GM18505 (cell line): ENCODE results near the gene ZNF3.

Source experiments
- ATAC-seq: cut with Tn5 transposase; IDR thresholded peaks from one replicate; pipeline ENCODE4 v1.9.1; 2021; ENCODE audit not compliant: unreplicated experiment
- POLR2A ChIP-seq: IDR thresholded peaks from 4 replicates; pipeline ENCODE4 v1.6.1; 2011; ENCODE audit warnings: borderline replicate concordance; ENCODE audit not compliant: insufficient read depth, insufficient read length; ENCODE audit errors: extremely low read depth

The ZNF3 gene

DNA sequence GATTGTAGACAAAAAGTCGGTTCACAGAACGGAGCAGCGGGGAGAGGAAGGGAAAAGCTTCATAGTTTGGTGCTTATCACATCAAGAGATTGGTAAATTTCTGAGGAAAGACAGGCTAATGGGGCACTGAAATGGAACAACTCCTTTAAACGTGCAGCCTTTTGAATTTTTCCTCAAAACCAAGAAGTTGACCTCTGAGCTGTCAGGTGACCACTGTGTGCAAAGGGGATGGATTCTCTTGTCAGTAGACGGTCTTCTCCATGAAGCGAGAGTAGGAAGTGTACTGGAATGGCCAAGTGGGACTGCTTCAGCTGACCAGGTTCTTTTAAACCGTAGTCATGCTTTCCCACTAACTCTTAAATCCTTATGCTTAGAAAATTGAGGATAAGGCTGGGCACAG lies 43.2 kb downstream of the ZNF3 start:
- ATAC-seq = no peak
- TF ChIP-seq POLR2A = no peak

DNA sequence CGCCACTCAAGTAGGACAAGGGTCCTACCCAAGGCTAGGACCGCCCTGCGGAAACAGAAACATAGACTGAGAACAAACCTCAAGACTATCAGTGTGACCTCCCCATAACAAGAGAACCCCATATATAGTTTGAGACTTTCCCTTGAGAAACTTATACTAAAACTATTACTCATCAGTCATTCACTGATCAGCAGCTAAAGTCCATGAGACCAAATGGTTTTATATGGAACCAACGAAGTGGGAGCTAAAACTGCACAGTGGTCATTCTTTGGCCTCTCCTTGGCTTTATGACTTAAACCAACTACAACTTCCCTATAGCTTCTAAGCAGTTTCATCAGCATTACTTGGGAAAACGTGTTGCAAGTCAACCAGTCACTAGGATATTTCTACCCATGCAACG lies 45.6 kb downstream of the ZNF3 start:
- no peak for TF ChIP-seq POLR2A

DNA sequence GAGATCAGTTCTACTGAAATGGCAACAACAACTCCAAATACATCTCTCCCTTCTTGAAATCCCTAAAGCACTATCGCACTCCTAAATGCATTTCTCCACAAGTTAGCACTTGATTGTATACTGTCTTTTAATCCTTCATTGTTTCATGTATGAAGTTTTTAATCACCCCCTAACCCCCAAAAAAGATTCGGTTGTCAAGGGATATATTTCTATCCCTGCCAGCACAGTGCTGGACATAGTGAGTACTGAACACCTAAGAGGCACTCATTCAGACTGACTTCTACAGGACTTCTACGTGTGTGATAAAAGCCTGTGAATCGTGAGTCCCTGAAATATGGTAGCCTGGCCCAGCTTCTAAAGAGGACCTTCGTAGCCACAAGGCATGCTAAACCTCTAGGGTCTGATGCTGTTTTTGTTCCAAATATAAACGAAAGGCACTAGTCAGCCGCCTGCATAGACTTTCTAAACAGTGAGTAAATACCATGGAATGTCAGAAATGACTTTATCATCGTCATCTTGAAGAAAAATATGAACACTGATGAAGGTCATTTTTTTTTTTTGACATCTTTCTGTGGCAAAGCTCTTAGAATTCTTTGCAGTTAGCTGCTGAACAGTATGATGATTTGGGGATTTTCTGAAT lies 46.5 kb downstream of the ZNF3 start:
- ATAC-seq = no peak
- no peak for TF ChIP-seq POLR2A

More for the DNA sequence above, 45.6 kb downstream of the ZNF3 start:
- no peak for ATAC-seq

DNA sequence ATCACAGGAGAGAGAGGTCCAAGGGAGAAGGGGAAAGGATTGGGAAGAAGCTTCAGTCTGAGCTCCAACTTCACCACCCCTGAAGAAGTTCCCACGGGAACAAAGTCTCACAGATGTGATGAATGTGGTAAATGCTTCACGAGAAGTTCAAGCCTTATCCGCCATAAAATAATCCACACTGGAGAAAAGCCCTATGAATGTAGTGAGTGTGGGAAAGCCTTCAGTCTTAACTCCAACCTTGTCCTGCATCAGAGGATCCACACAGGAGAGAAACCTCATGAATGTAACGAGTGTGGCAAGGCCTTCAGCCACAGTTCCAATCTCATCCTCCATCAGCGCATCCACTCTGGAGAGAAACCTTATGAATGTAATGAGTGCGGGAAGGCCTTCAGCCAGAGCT lies 48.0 kb downstream of the ZNF3 start:
- no peak for TF ChIP-seq POLR2A
- ATAC-seq = no peak

DNA sequence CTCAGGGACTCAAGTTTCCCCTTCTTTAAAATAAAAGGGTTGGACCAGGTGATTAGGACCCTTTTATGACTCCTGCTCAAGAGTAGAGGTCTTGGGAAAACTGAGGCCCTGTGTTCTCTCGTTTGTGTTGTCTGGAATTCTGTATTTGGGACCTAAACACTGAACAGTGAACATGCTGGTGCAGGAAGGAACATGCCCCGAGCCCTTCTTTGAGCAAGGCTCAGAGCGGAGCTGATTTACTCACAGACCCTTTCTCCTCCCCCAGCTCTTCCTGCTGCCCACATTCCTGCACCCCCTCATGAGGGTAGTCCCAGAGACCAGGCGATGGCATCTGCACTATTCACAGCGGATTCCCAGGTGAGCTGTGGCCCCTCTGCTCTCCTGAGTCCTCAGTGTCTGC lies 51.9 kb downstream of the ZNF3 start:
- ATAC-seq = no peak
- no peak for TF ChIP-seq POLR2A

DNA sequence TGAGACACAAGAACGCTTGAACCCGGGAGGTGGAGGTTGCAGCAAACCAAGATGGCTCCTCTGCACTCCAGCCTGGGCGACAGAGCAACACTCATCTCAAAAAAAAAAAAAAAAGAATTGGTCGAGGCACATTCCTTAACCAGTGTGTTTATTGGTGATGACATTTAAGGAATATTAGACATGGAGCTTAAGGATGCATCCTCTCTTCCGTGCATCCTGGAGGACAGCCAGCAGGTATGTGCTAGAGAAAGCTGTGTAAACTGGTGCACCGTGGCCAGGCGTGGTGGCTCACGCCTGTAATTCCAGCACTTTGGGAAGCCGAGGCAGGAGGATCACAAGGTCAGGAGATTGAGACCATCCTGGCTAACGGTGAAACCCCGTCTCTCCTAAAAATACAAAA lies 54.3 kb downstream of the ZNF3 start:
- no peak for TF ChIP-seq POLR2A

DNA sequence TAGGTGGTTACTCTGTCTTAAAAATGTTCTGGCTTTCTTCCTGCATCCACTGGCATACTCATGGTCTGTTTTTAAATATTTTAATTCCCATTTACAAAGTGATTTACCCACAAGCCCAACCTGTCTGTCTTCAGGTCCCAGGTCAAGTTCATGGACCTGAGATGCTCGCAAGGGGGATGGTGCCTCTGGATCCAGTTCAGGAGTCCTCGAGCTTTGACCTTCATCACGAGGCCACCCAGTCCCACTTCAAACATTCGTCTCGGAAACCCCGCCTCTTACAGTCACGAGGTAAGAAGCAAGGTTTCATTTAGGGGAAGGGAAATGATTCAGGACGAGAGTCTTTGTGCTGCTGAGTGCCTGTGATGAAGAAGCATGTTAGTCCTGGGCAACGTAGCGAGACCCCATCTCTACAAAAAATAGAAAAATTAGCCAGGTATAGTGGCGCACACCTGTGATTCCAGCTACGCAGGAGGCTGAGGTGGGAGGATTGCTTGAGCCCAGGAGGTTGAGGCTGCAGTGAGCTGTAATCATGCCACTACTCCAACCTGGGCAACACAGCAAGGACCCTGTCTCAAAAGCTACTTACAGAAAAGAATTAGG lies 57.4 kb downstream of the ZNF3 start:
- no peak for ATAC-seq
- TF ChIP-seq POLR2A = no peak

More for the DNA sequence above, 54.3 kb downstream of the ZNF3 start:
- no peak for ATAC-seq

DNA sequence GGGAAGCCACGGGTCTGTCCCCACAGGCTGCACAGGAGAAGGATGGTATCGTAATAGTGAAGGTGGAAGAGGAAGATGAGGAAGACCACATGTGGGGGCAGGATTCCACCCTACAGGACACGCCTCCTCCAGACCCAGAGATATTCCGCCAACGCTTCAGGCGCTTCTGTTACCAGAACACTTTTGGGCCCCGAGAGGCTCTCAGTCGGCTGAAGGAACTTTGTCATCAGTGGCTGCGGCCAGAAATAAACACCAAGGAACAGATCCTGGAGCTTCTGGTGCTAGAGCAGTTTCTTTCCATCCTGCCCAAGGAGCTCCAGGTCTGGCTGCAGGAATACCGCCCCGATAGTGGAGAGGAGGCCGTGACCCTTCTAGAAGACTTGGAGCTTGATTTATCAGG lies 58.0 kb downstream of the ZNF3 start:
- ATAC-seq = no peak
- TF ChIP-seq POLR2A = no peak

DNA sequence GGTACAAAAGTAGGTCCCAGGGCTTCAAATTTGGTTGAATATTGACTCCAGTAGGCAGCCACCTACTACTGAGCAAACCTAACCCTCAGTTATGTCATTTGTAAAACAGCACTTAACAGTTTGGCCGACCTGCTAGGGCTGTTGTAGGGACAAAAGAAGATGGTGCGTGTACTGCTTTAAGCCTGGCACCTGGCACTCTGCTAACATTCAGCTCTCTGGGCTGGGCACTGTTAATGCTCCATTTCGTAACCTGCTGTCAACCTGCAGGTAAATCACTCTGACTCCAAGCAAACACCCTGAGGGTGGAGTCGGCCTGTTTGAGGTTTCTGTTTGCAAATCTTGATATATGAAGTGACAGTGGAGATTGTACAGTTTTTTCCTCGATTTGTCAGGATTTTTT lies 58.9 kb downstream of the ZNF3 start:
- ATAC-seq = no peak
- TF ChIP-seq POLR2A = no peak

DNA sequence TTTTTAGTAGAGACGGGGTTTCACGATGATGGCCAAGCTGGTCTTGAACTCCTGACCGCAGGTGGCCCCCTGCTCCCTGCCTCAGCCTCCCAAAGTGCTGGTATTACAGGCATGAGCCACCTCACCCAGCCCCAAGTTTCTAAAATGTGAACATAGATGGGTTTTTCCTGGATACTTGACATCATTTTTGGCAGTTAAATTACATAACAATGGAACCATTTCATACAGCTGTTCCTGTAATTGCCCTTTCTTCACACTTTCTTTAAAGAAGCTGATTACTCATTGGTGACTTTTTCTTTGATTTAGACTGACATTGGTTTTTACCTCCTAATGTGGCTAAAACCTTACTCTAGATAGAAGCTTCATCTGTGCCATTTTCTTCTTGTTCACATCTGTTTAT lies 60.2 kb downstream of the ZNF3 start:
- ATAC-seq = no peak

More for the DNA sequence above, 60.2 kb downstream of the ZNF3 start:
- no peak for TF ChIP-seq POLR2A
